GM19240 (cell line): ENCODE measurements around the gene MYO9A.
"Not testable (repeated sequence)": the region's sequence is repeated elsewhere in the genome, so short reads cannot be mapped to it uniquely, and the experiment has no call there.

Experiments used
- DNase-seq: peaks from one replicate; pipeline ENCODE4 v3.0.0; 2011; ENCODE audit warnings: low spot score; ENCODE audit not compliant: insufficient read length

Gene MYO9A

DNA sequence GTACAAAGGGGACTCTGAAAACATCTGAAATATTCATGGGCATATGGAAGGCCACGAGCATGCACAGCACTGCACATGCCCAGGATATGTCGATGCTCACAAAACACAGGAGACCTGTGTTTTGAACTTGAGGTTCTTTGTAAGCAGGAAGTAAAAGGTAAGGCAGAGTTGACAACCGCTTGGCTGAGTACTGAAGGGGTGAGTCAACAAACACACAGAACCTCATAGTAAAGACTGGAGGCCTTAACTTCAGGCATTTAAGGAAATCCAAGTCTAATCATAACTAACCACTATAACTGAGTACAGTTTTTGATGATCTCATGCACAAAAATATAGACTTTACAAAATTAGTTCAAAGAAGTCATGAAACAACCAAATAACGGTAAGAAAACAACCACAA, 80.6 kb downstream of the MYO9A start:
- DNase-seq: no peak

DNA sequence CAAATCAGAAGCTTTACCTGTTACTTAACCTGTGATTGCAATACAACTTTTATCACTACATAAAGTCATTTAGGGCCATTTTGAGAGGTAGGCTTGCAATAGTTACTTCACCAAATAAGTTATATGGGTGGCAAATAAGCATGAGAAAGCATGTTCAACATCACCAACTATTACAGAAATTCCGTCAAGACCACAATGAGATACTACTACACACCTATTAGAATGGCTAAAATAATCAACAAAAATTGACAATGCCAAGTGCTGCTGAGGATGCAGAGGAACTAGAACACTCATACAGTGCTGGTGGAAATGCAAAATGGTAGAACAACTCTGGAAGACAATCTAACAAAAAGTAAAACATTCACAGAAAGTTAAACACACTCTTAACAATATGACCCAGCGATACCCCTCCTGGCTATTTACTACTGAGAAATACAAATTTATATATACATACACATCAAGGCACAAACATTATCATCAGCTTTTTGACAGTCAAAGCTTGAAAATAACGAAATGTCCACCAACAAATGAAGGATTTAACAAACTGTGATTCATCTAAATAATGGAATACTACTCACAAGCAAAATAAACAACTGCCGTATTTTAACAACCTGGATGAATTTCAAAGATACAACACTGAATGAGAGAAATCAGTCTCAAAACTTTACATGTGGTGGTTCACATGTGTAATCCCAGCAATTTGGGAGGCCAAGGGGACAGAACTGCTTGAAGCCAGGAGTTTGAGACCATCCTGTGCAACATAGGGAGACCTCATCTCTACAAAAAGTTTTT, 82.9 kb downstream of the MYO9A start:
- no peak for DNase-seq

DNA sequence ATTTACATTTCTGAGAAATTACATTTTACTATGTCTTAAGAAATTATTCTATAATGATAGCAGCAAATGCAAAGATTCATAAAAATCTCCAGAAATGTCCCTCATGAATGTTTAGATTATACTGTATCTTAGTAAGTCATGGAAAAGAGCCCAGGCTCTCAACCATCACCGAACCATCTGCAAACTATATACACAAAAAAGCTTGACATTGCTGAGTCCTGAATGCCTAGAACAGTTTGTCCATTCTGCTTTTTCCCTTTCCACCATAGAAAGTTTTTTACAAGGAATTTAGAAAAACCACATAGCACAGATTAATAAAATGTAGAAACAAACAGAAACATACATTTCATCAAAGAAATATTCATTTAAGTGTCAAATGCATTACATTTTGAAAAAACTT, 83.6 kb downstream of the MYO9A start:
- no peak for DNase-seq

DNA sequence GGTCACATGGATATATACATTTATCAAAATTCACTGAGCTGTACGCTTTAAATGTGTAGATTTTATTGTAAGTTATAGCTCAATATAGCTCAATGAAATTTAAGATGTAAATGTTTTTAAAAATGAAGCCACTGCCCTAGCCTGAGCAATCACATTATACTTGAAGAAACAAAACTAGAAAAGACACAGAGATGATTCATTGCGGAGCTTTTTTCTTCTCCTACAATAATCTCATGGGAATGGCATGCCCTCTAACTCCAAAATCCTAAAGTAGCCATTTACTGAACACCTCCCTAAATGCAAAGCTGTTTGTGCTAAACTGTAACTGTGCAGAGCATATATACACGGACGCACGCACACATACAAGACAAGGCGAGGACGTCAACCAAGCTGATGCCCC, 84.2 kb downstream of the MYO9A start:
- no peak for DNase-seq

DNA sequence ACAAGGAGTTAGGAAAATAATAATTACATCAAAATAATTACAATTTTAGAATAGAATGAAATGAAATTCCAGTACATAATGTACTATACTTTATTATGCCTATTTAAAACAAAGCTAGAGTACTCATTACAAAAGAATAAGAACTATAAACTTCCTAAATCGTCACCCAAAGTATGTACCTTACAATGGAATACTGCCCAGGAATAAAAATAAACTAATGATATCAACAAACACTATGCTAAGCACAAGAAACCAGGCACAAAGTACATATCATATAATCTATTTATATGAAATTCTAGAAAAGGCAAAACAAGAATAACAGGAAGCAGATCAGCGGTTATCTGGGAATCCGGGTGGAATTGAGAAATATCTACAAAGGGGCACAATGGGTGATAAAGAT, 84.7 kb downstream of the MYO9A start:
- DNase-seq: no peak

DNA sequence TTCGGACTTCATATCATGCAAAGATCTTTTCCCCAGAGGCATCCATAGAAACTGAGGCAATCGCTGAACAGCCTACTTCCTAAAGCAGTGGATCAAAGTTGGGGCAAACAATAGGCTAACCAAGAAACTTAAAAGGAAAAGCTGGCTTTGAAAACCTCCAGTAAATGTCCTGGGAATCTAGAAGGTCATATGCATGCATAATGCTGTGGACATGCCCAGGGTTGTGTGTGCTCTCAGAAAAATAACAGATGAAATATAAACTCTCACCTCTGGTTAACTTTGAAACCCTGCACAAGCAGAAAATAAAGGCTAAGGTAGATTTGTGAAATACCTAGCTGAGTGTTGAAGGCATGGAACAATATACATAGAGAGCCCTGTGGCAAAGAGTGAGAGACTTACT, 96.3 kb downstream of the MYO9A start:
- no peak for DNase-seq

DNA sequence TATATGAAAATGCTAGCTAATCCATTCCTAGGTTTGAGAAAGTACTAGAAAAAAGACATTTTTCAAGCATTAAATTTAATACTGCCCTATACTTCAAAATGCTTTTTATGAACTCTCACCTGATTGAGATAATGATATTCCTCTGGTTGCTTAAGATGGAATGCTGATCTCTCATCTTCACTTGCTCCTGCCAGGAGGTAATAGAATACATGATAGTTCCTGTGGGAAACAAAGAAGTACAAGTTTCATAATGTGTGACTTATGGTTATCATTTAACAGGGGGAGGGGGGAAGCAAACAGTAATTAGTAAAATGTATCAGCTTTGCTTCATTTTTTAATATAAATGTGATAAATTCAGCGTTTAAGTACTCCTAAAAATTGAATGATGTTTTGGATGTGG, 97.2 kb downstream of the MYO9A start:
- DNase-seq: no peak

DNA sequence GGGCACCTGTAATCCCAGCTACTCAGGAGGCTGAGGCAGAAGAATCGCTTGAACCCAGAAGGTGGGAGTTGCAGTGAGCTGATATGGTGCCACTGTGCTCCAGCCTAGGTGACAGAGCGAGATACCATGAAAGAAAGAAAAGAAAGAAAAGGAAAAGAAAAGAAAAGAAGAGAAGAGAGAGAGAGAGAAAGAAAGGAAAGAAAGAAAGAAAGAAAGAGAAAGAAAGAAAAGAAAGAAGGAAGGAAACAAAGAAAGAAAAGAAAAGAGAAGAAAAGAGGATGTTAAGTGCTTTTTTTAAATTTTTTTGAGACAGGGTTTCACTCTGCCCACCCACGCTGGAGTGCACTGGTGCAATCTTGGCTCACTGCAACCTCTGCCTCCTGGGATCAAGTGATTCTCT, 103.4 kb downstream of the MYO9A start:
- not testable (repeated sequence) for DNase-seq

DNA sequence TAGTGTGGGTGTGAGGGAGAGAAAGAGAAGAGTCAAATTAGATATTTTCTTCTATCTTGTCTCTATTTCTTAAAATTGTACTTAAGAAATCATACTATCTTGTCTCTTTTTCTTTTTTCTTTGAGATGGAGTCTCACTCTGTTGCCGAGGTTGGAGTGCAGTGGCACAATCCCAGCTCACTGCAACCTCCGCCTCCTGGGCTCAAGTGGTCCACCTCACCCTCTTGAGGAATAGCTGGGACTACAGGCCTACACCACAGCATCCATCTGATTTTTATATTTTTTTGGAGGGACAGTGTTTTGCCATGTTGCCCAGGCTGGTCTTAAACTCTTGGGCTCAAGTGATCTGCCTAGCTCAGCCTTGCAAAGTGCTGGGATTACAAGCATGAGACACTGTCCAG, 104.2 kb downstream of the MYO9A start:
- no peak for DNase-seq

DNA sequence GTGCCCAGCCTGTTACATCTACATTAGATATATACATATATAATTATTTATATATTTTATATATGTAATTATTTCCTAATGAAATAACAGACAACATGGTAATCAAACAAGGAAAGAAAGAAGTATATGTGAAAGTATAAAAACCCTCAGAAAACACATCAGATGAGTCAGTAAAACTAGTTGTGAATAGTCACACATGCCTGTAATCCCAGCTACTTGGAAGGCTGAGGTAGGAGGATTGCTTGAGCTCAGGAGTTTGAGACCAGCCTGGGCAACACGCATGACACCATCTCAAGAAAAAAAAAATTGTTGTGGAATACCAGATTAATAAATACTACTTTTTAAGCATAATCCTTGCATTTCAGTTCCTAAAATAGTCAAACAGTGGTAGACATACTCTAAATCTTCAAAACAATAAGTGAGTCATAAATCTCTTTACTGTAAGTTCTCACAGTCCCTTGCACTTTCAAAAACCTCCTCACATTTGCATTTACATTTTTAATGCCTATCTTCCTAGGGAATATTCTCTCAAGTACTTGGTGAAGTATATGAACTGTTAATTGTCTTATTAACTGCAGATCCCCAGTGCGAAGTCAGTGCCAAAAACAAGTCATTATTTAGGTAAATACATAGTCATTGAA, 106.5 kb downstream of the MYO9A start:
- DNase-seq: no peak

DNA sequence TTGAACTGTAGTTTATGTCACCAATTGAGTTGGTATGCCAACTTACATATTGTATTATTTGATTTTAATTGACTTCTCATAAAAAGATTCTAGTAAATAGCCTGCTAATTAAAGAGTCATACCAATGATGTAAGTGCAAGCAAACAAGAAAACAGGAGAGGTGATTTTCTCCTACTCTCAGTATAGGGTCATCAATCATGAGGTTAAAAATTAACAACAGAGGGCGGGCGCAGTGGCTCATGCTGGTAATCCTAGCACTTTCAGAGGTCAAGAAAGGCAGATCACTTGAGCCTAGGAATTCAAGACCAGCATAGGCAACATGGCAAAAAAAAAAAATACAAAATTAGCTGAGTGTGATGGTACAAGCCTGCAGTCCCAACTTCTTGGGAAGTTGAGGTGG, 108.7 kb downstream of the MYO9A start:
- no peak for DNase-seq

DNA sequence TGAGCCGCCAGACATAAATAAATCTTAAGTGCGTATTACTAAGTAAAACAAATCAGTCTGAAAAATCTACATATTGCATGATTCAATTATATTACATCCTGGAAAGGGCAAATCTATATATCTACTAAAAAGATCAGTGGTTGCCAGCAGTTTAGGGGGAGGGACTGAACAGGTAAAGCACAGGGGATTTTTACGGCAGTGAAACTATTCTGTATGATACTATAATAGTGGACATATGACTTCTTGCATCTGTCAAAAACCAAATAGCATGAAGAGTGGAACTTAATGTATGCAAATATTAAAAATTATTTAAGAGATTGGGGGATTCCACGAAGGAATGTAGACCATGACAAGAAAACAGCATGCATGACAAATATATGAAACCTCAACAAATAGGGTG, 111.6 kb downstream of the MYO9A start:
- no peak for DNase-seq

DNA sequence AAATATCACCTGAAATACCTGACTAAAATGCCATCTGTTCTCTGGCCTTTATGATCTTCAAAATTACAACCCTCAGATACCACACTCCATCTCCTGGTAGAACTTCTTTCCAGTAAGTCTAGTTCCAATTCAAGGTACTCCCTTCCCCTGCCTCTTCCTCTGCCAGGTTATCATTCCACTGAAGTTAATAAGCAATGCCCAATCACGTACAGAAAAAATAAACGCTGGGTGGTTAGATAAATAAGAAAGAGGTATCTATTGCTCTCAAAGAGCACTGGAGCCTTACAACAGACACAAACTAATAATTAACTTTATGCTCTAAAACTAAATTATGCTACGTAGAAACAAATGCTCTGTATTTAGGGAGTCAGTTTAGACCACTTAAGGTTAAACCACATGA, 112.5 kb downstream of the MYO9A start:
- no peak for DNase-seq

DNA sequence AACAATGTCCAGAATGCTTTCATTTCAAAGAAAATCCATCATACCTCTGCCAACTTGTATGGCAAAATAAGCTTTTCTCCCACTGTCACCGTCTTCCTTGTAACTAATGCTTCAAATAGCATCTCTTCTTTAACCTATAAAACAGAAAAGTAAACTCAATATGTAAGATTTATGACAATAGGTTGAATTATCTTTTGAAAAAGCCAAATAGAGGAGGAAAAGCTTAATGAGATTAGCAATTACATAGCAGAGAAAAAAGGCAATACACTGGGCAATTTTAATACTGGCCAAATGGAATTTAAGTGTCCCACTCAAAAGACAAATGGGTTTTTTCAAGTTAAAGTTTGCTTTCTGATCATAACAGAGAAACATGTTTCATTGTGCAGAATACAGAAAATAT, 118.1 kb downstream of the MYO9A start:
- DNase-seq: no peak

DNA sequence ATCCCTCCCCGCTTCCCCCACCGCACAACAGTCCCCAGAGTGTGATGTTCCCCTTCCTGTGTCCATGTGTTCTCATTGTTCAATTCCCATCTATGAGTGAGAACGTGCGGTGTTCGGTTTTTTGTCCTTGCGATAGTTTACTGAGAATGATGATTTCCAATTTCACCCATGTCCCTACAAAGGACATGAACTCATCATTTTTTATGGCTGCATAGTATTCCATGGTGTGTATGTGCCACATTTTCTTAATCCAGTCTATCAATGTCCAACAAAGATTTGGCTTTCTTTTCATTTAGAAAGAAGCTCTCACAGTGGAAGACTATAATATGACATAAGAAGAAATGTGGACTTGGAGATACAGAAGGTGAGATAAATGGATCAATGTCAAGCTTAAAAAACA, 119.2 kb downstream of the MYO9A start:
- not testable (repeated sequence) for DNase-seq

DNA sequence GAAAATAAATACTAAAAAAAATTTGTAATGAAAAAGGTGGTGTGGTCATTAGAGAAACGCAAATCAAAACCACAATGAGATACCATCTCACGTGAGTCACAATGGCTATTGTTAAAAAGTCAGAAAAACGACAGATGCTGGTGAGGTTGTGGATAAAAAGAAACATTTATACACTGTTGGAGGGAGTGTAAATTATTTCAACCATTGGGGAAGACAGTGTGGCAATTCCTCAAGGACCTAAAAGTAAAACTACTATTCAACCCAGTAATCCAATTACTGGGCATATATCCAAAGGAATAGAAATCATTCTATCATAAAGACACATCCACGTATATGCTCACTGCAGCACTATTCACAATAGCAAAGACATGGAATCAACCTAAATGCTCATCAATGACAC, 120.3 kb downstream of the MYO9A start:
- no peak for DNase-seq

DNA sequence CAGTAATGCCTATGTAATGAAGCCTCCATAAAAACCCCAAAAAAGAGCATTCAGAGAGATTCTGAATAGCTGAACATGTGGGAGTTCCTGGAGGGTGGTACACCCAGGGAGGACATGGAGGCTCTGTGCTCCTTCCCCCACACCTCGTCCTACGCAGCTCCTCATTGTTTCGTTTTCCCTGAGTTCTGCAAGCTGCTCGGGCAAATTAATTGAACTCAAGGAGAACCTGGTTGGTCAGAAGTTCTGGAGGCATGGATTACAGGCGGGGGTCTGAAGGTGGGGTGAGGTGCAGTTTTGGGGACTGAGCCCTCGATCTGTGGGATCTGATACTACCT, 142.2 kb downstream of the MYO9A start:
- no peak for DNase-seq

DNA sequence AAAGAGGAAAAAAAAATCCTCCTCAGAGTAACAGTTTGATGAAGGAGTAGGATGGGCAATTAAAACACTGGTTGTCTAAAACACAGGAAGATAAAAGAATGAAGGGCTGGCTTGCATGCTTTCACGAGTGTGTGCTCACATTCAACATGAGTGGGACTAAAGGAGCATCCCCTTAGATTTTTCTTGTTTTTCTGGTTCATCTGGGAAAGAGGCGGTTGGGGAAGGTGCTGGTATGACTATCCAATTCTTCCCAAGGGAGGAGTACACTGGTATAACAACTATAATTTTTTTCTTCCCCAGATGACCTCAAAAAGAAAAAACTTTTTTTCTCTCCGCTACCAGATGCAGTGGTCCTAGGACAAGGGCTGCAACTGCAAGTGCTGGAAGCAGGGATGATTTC, 143.7 kb downstream of the MYO9A start:
- no peak for DNase-seq

DNA sequence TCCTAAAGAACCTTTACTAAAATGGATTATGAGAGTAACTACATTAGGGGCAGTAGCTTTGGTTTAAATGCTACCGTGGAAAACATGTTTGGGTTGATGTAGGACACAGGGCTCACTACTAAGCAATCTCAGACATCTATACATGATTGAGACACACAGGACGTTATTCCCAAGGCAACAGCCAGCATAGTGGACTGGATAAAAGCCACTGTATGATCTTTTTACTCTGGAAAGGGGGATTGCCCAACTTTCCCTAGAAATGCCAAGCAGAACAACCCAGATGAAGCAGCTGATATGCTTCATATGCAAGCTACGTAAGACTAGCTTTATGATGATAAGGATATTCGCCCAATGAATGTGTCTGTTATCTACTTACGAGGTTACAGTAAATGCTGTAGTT, 144.6 kb downstream of the MYO9A start:
- DNase-seq: no peak

DNA sequence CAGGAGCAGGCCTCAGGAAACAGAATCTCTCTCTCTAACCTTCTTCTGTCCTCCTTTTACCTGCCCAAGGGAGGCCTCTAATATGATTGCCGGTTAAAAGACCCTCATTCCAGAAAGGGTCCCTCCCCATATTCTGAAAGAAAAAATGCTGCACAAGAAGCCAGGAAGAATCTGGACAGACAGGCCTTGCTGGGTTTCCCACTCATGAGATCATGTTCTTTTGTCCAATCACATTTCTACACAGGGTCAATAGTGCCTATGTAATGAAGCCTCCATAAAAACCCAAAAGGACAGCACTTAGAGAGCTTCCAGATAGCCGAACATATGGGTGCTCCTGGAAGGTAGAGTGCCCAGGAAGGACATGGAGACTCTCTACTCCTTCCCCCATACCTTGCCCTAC, 146.0 kb downstream of the MYO9A start:
- DNase-seq: no peak

DNA sequence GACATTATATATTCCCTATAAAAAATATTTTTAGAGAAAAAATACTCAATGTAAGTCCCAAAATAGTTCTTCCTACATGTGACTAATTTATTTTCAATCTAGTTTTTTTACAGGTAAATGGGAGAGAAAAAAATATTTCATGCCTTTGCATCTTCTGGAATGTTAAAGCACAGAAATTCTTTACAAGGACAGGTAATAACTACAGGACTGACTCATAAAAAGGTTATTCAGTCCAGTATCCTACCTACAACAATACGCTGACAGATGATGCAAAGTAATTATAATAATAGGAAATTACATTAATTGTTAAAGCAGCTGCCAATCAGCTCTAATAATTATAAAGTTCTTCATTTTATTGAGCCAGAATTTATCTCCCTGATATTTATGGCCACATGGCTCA, 147.5 kb downstream of the MYO9A start:
- DNase-seq: no peak

DNA sequence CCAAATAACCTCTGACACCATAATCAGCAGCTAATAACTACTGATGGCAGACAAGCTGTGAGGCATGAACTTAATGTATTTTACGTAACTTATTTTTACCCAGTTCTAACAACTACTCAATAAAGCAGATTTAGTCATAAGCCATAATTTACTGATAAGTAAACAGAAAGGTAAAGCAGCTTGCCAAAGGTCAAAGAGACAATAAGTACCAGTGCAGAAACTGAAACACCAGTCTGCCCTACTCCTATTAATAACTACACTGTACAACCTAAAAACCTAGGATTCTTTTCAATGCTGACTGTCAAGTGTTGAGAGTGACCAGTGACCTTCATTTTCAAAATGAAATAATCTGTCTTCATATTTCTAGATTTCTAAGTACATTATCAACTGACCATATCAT, 155.4 kb downstream of the MYO9A start:
- no peak for DNase-seq

DNA sequence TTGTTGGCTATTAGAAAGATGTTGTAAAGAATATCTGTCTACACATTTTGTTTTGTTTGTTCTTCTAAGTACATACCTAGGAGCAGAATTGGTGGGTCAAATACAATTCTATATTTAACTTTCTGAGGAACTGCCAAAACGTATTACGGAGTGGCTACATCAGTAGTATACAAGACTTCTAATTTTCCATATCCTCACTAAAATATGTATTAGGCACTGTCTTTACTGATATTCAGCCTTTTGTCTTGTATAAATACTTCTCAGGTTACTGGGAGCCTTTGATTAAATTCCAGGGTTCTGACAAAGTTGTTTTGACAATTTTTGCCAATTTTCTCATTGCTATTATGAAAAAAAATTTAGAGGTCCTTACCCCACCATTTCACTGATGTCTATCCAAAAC, 160.9 kb downstream of the MYO9A start:
- DNase-seq: no peak

DNA sequence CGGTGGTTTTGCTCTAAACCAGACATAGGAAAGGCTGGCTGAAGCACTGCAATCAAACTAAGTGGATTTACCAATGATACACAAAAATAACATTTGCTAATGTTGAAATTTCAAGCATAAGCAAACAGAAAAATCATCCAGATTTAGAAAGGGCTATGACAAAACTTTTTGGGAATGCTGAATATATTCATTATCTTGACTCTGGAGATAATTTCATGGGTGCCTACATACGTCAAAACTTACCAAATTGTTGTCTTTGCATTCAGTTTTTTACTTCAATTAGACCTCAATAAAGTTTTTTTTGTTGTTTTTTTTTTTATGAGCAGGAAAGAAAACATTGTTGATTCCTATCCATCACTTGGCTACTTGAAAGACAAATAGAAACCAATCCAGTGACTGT, 166.8 kb downstream of the MYO9A start:
- DNase-seq: no peak
